ENCODE results near the gene RPS2.
A peak's percentile ranks its signal among the peaks of the same experiment; 100 is the strongest.

RPS2 gene

GRCh38 chr16:1989209-1990100 lies 24.8 kb upstream of the RPS2 start, which contains the start of gene SYNGR3:
Gene SYNGR3 (plus strand): TSS chr16:1989970. CDS start chr16:1990103, 133 bp downstream.
- Histone ChIP-seq H2AFZ (ENCODE audit: low read length) (no peak within 1 kb of the TSS), H3F3A (ENCODE audit: insufficient read depth, low read length) (no peaks in the 10 kb centered on the region; the same call in 1 of the 2 replicates), H3K36me3 (ENCODE audit: insufficient read depth, low read length) (peaks cover 13% of the 10 kb centered on the region), H3K79me2 (ENCODE audit: insufficient read depth, low read length) (no peaks in the 10 kb centered on the region), H3K27me3 (ENCODE audit: insufficient read depth, low read length) (peaks cover 6% of the 10 kb centered on the region; the same call in 1 of the 2 replicates), H3K27ac (ENCODE audit: low read depth, low read length, poor library complexity, severe bottlenecking) (no peak within 1 kb of the TSS), H3K9me2 (ENCODE audit: low read depth, low read length) (no peaks in the 10 kb centered on the region), H3K4me1 (ENCODE audit: insufficient read depth, low read length, severe bottlenecking) (peaks cover 40% of the 10 kb centered on the region), H3K9ac (ENCODE audit: low read length) (peak within 1 kb of the TSS; percentile 36; the same call in 1 of the 2 replicates), H3K9me3 (ENCODE audit: low read length) (no peaks in the 10 kb centered on the region), H3K4me2 (ENCODE audit: low read length) (peak within 1 kb of the TSS; percentile 68), H3K4me3 (ENCODE audit: low read depth, low read length, poor library complexity, severe bottlenecking) (peak within 1 kb of the TSS; percentile 60), H4K20me1 (ENCODE audit: insufficient read depth, low read length) (no peaks in the 10 kb centered on the region)
- TF ChIP-seq CTCF (IDR thresholded peaks at IDR 0.05; ENCODE audit: low read length) (no peak), EZH2 (IDR thresholded peaks at IDR 0.05; ENCODE audit: borderline replicate concordance, low read length) (no peak)

- H3K9me3 ChIP-seq (ENCODE audit: low read length), result no peaks in the 10 kb centered on the region
- H3K27ac ChIP-seq (ENCODE audit: low read depth, low read length, poor library complexity, severe bottlenecking), result no peak overlapping the region
- TF ChIP-seq EZH2 (IDR thresholded peaks at IDR 0.05; ENCODE audit: borderline replicate concordance, low read length) (no peak), CTCF (IDR thresholded peaks at IDR 0.05; ENCODE audit: low read length) (no peak)
- no peaks in the 10 kb centered on the region; the same call in 1 of the 2 replicates for H3F3A ChIP-seq (ENCODE audit: insufficient read depth, low read length)
- H3K4me1 ChIP-seq (ENCODE audit: insufficient read depth, low read length, severe bottlenecking), result peaks cover 36% of the 10 kb centered on the region
- H3K27me3 ChIP-seq (ENCODE audit: insufficient read depth, low read length), result peaks cover 6% of the 10 kb centered on the region; the same call in 1 of the 2 replicates
- no peak overlapping the region for H3K4me3 ChIP-seq (ENCODE audit: low read depth, low read length, poor library complexity, severe bottlenecking)
- no peak overlapping the region for H3K9ac ChIP-seq (ENCODE audit: low read length)
- H4K20me1 ChIP-seq (ENCODE audit: insufficient read depth, low read length), result no peaks in the 10 kb centered on the region
- no peak overlapping the region for H2AFZ ChIP-seq (ENCODE audit: low read length)
- H3K4me2 ChIP-seq (ENCODE audit: low read length), result no peak overlapping the region
- H3K79me2 ChIP-seq (ENCODE audit: insufficient read depth, low read length), result no peaks in the 10 kb centered on the region
- H3K9me2 ChIP-seq (ENCODE audit: low read depth, low read length), result no peaks in the 10 kb centered on the region
- peaks cover 13% of the 10 kb centered on the region for H3K36me3 ChIP-seq (ENCODE audit: insufficient read depth, low read length)
Observed at GRCh38 chr16:1987198-1987597, 22.6 kb upstream of the RPS2 start.

- Histone ChIP-seq H3K79me2 (ENCODE audit: insufficient read depth, low read length) (no peaks in the 10 kb centered on the region), H3K4me2 (ENCODE audit: low read length) (peak overlapping the region; percentile 87)
Observed at GRCh38 chr16:1985466-1986150, 21.0 kb upstream of the RPS2 start.

More at GRCh38 chr16:1985466-1986150, 21.0 kb upstream of the RPS2 start:
- no peaks in the 10 kb centered on the region for H3K9me3 ChIP-seq (ENCODE audit: low read length)
- H2AFZ ChIP-seq (ENCODE audit: low read length), result no peak overlapping the region
- no peaks in the 10 kb centered on the region for H3K9me2 ChIP-seq (ENCODE audit: low read depth, low read length)
- H3F3A ChIP-seq (ENCODE audit: insufficient read depth, low read length), result no peaks in the 10 kb centered on the region; the same call in 1 of the 2 replicates
- no peaks in the 10 kb centered on the region for H4K20me1 ChIP-seq (ENCODE audit: insufficient read depth, low read length)
- H3K4me1 ChIP-seq (ENCODE audit: insufficient read depth, low read length, severe bottlenecking), result peaks cover 23% of the 10 kb centered on the region
- H3K36me3 ChIP-seq (ENCODE audit: insufficient read depth, low read length), result peaks cover 13% of the 10 kb centered on the region
- peak overlapping the region; percentile 66 for H3K4me3 ChIP-seq (ENCODE audit: low read depth, low read length, poor library complexity, severe bottlenecking)
- TF ChIP-seq CTCF (IDR thresholded peaks at IDR 0.05; ENCODE audit: low read length) (no peak), EZH2 (IDR thresholded peaks at IDR 0.05; ENCODE audit: borderline replicate concordance, low read length) (no peak)
- H3K27me3 ChIP-seq (ENCODE audit: insufficient read depth, low read length), result peaks cover 6% of the 10 kb centered on the region; the same call in 1 of the 2 replicates
- no peak overlapping the region for H3K9ac ChIP-seq (ENCODE audit: low read length)
- no peak overlapping the region for H3K27ac ChIP-seq (ENCODE audit: low read depth, low read length, poor library complexity, severe bottlenecking)

Measured in OCI-LY1 (cell line).